Jurkat, Clone E6-1 (cell line): ENCODE results near the gene HS3ST4.
"Not testable (repeated sequence)": the region's sequence is repeated elsewhere in the genome, so short reads cannot be mapped to it uniquely, and the experiment has no call there.

ENCODE experiments used
- DNase-seq: peaks from one replicate; pipeline ENCODE4 v3.0.0-alpha.2; 2011; ENCODE audit warnings: low read depth, low spot score
- H3K4me3 ChIP-seq: 2 replicates; pipeline ENCODE4 v1.5.1; 2011; ENCODE audit warnings: mild to moderate bottlenecking, low read length, control low read depth, moderate library complexity

Gene HS3ST4

DNA sequence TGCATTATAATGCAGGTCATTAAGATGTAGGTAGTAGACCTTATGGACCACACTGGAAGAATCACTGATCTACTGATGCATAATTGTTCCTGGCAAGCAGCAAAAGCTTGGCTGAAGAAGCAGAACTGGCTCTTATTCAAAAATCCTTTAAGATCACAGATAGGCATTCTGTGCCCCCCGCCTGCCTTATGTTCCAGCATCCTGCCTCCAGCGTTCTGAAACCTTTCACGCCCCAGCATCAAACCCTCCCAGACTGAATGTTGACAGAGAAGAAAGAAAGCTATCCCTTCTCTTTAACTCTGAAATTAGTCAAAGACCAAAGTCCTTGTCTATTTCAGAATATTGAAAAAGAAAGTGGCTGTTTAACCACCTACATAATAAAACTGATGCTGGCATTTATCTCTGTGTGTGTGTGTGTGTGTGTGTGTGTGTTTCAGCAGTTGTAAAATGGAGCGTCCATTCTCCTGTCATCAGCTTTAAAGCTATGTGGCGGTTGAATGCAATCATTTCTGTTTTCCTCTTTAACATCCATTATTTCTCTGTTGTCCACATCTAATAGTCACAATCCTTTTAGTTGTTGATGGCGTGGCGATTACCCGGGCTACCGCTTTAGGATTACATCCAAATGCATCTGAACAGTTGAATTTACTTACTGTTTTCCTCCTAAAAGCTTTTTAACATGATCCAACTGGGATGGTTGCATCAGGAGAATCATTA, 350.4 kb downstream of the HS3ST4 start:
- H3K4me3 ChIP-seq = no peak overlapping the region
- no peak for DNase-seq

GRCh38 chr16:26050472-26050871, 358.7 kb downstream of the HS3ST4 start:
- no peak for DNase-seq
- H3K4me3 ChIP-seq = no peak overlapping the region

GRCh38 chr16:26051063-26051462, 359.3 kb downstream of the HS3ST4 start:
- no peak for DNase-seq
- H3K4me3 ChIP-seq = no peak overlapping the region

DNA sequence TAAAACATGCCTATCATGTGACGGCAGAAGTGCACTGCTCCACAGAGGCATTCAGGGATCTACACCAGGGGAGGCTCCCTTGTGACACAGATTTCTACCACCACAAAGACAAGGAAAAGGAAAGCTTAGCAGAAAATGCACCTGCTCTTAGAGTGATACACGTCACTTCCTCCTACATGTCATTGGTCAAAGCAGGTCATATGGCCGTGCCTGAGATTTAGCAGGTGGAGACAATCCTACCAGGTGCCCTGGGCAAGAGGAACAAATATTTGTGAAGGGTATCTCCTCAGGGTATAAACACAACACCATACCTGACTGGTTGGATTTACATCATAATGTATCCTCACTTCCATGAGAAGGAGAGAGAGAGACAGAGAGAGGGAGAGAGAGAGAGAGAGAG, 362.1 kb downstream of the HS3ST4 start:
- no peak overlapping the region for H3K4me3 ChIP-seq
- no peak for DNase-seq

DNA sequence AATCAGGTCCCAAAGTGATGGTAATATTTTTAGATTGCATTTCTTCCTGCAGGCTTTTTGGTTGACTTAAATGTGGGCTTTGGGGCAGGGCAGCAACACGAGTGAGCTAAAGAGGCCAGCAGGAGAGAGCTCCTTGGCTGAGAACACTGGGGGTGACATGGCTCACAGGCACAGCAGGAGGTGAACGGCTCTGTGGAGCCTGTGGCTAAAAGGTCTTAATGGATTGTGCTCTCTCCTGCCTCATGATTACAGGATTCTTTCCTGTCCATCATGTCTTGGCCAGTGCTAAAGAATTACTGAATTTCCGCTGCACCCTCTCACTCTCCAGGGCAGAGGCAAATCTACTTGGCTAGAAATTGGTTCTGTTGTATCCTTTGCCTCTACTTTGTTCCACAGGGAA, 366.6 kb downstream of the HS3ST4 start:
- no peak for DNase-seq
- no peak overlapping the region for H3K4me3 ChIP-seq

GRCh38 chr16:26070302-26071100, 378.7 kb downstream of the HS3ST4 start:
- DNase-seq = no peak

GRCh38 chr16:26071101-26071866, 379.5 kb downstream of the HS3ST4 start:
- no peak overlapping the region for H3K4me3 ChIP-seq
- no peak for DNase-seq

More at GRCh38 chr16:26070302-26071100, 378.7 kb downstream of the HS3ST4 start:
- no peak overlapping the region for H3K4me3 ChIP-seq

GRCh38 chr16:26078716-26079355, 387.1 kb downstream of the HS3ST4 start:
- DNase-seq = no peak
- no peak overlapping the region for H3K4me3 ChIP-seq

GRCh38 chr16:26087091-26087490, 395.3 kb downstream of the HS3ST4 start:
- no peak overlapping the region for H3K4me3 ChIP-seq
- no peak for DNase-seq

GRCh38 chr16:26091511-26091910, 399.8 kb downstream of the HS3ST4 start:
- no peak for DNase-seq
- no peak overlapping the region for H3K4me3 ChIP-seq

DNA sequence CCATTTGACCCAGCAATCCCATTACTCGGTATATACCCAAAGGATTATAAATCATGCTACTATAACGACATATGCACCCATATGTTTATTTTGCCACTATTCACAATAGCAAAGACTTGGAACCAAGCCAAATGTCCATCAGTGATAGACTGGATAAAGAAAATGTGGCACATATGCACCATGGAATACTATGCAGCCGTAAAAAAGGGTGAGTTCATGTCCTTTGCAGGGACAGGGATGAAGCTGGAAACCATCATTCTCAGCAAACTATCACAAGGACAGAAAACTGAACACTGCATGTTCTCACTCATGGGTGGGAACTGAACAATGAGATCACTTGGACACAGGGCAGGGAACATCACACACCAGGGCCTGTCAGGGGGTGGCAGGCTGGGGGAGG, 406.4 kb downstream of the HS3ST4 start:
- not testable (repeated sequence) for H3K4me3 ChIP-seq, DNase-seq

- no peak overlapping the region for H3K4me3 ChIP-seq
These were observed 410.6 kb downstream of the HS3ST4 start for GRCh38 chr16:26102369-26102768.

DNA sequence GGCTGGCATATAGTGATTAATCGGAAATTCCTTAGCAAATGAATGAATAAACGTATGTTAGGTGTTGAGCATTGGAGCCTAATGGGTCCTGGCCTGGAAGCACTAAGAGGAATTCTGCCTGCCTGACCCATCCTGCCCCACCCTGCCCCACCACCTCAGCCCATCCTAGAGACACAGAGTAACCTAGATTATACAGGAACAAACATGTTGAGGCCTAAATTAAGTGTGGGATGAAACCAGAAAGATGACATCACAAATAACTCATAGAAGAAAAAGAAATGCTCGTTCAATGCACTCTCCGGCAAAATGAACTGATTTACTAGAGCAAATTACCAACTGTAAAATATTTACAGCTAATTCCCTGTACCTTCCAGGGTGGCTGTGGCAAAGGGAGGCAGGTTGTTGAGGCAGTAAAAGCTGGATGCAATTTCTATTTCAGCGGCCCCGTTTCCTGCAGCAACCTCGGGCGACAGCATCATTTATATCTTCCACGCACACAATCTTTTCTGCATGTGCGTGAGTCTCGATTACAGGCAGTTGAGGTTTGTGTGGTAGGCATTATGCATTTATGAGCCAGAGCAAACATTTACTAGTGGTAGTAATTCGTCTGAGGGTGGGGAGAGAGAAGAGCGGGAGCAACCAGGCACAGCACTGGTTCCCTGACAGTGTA, 417.2 kb downstream of the HS3ST4 start:
- DNase-seq = no peak
- no peak overlapping the region for H3K4me3 ChIP-seq

More at GRCh38 chr16:26102369-26102768, 410.6 kb downstream of the HS3ST4 start:
- DNase-seq = no peak

- no peak for DNase-seq
- no peak overlapping the region for H3K4me3 ChIP-seq
These were observed 420.1 kb downstream of the HS3ST4 start for GRCh38 chr16:26111900-26112299.

- H3K4me3 ChIP-seq = no peak overlapping the region
- DNase-seq = no peak
These were observed 426.8 kb downstream of the HS3ST4 start for GRCh38 chr16:26118575-26118974.

GRCh38 chr16:26120729-26121128, 429.0 kb downstream of the HS3ST4 start:
- no peak overlapping the region for H3K4me3 ChIP-seq
- no peak for DNase-seq

DNA sequence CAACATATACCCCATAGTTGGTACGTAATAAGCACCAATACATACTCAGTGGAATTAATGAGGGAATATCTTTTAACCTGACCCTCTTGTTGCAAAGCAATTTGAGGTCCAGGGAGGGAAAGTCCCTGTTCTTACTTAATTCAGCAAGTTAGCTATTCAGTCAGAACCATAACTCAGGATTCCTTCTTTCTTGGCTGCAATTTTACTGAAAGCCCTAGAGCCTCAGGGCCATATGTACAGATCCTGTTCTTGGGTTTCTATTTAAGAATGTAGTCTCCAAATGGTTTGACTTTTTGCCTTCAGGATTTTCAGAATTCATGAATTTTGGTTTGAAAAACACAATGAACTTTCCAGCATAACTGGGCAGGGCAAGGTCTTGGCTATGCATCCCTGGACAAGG, 436.5 kb downstream of the HS3ST4 start:
- no peak overlapping the region for H3K4me3 ChIP-seq
- DNase-seq = no peak

GRCh38 chr16:26129997-26130396, 438.2 kb downstream of the HS3ST4 start:
- no peak for DNase-seq
- no peak overlapping the region for H3K4me3 ChIP-seq
